HFFc6 (cell line): ENCODE measurements around the gene CTNND2. TPM values are rescaled to one million over a fixed set of nuclear protein-coding genes. Genes with fewer than 3 reads are reported as not detected.
"Not testable (repeated sequence)": the region's sequence is repeated elsewhere in the genome, so short reads cannot be mapped to it uniquely, and the experiment has no call there.

Experiments
- DNase-seq: peaks from one replicate; pipeline ENCODE4 v3.0.0-alpha.2; 2018
- H3K27ac Mint-ChIP-seq: 2 replicates; pipeline ENCODE4 v1.8.0; 2020; ENCODE audit warnings: mild to moderate bottlenecking, mixed read lengths
- H3K27me3 Mint-ChIP-seq: 2 replicates; pipeline ENCODE4 v1.8.0; 2021; ENCODE audit warnings: mild to moderate bottlenecking, moderate library complexity, mixed read lengths; ENCODE audit not compliant: insufficient read depth
- H3K36me3 Mint-ChIP-seq: 2 replicates; pipeline ENCODE4 v1.8.0; 2021; ENCODE audit warnings: low read depth, mixed read lengths
- H3K4me1 Mint-ChIP-seq: 2 replicates; pipeline ENCODE4 v1.8.0; 2020; ENCODE audit warnings: low read depth, mixed read lengths
- H3K4me3 Mint-ChIP-seq: 2 replicates; pipeline ENCODE4 v1.8.0; 2020; ENCODE audit warnings: mild to moderate bottlenecking, moderate library complexity, mixed read lengths
- H3K9me3 Mint-ChIP-seq: 2 replicates; pipeline ENCODE4 v1.8.0; 2020; ENCODE audit warnings: mild to moderate bottlenecking, mixed read lengths
- CTCF ChIP-seq: fragments of 200-600 bp; sonication (generic); IDR thresholded peaks from 2 replicates; pipeline ENCODE4 v1.5.0; 2021; ENCODE audit warnings: antibody characterized with exemption, mild to moderate bottlenecking
- total RNA-seq, 6 experiments: library from RNA; stranded (reverse); fragmentation: NEBNext Ultra II Directional; extraction: Animal tissue kit (Norgen Biotek cat#: 25700); gene quantifications; 2 replicates in 1 of 6; 3 replicates in 5 of 6; pipeline ENCODE4 v1.2.3, GENCODE V29; 2021

CTNND2 gene
- total RNA-seq, 6 experiments from 2014 or later: not detected

DNA sequence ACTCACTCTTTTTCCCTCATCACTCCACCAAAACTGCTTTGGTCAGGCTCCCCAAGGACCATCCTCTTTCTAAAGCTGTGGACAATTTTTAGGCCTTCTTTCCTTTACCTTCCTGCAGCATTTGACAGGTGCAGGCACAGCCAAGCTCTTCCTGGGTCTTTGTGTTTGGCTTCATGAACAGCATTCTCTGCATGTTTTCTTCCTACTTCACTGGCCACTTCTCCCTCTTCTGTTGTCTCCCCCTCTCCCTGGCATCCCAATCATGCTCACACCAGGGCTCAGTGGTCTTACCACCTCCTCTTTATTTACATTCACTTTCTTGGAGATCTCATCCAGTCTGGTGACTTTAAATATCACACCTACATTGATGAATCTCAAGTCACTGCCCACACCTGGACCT, 51.1 kb downstream of the CTNND2 start:
- peaks cover 21% of the 10 kb centered on the region; the same call in 1 of the 2 replicates for H3K9me3 Mint-ChIP-seq
- TF ChIP-seq CTCF: no peak
- H3K36me3 Mint-ChIP-seq: no peaks in the 10 kb centered on the region
- H3K4me3 Mint-ChIP-seq: no peak overlapping the region
- no peaks in the 10 kb centered on the region for H3K27me3 Mint-ChIP-seq
- no peak for DNase-seq
- H3K4me1 Mint-ChIP-seq: no peaks in the 10 kb centered on the region
- no peak overlapping the region for H3K27ac Mint-ChIP-seq

GRCh38 chr5:11852717-11853087, 51.5 kb downstream of the CTNND2 start:
- no peak overlapping the region for H3K4me3 Mint-ChIP-seq
- TF ChIP-seq CTCF: no peak
- H3K4me1 Mint-ChIP-seq: no peaks in the 10 kb centered on the region
- no peak overlapping the region for H3K27ac Mint-ChIP-seq
- H3K27me3 Mint-ChIP-seq: no peaks in the 10 kb centered on the region
- H3K9me3 Mint-ChIP-seq: peaks cover 21% of the 10 kb centered on the region; the same call in 1 of the 2 replicates
- H3K36me3 Mint-ChIP-seq: no peaks in the 10 kb centered on the region
- no peak for DNase-seq

DNA sequence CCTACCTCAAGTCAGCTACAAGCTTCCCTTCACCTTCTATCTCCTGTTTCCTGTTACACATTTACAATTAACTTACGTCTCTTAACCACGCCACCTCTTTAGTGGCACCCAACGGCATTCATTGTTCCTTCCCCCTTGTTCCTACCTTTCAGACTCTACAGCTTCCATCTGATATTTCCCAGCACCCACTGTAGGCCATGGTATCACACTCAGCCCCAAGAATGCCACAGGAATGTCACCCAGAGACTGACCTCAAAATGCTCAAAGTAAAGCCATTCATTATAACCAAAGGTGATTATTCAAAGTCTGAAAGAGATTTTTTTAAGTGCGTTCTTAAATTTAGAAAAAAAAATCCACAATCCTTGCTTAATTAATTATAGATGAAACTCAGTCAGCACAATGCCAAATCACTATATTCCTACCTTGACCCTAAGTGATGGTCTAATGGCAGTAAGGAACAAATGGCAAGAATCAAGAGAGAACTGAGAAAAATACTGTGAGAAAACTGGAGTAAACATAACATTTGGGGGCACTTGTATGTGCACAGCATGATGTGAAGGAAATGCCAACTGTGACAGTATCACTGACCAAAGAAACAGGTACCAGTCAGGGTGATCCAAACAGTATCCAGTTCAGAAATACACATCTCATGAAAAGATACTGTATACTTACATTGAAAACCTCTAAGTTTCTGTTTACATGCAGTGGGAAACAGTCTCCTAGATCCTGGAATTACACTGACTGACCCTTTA, 52.1 kb downstream of the CTNND2 start:
- Mint-ChIP-seq H3K4me3 (no peak overlapping the region), H3K9me3 (peaks cover 22% of the 10 kb centered on the region; the same call in 1 of the 2 replicates), H3K4me1 (no peaks in the 10 kb centered on the region), H3K27me3 (no peaks in the 10 kb centered on the region), H3K36me3 (no peaks in the 10 kb centered on the region), H3K27ac (no peak overlapping the region)
- no peak for TF ChIP-seq CTCF
- DNase-seq: no peak

DNA sequence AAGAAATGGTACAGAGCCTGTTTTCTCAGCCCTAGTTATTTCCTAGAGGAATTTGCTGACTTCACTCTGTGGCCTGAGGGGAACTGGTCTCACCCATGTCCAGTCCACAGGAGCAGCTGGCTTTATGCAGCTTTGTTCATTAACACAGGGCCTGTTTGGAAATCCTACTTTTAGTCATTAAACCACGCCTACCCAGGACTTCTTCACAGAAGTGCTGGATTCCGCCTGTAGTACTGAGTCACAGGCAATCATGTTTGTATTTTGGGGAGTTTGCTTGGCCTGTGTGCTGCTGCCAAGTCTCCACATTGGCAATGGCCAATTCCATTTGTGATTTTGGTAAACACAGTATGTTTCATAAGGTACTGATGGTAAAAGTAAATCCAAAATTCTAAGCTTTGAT, 52.8 kb downstream of the CTNND2 start:
- no peak overlapping the region for H3K4me3 Mint-ChIP-seq
- H3K9me3 Mint-ChIP-seq: peaks cover 24% of the 10 kb centered on the region; the same call in 1 of the 2 replicates
- H3K4me1 Mint-ChIP-seq: no peaks in the 10 kb centered on the region
- H3K27ac Mint-ChIP-seq: no peak overlapping the region
- DNase-seq: no peak
- no peak for TF ChIP-seq CTCF
- no peaks in the 10 kb centered on the region for H3K36me3 Mint-ChIP-seq
- H3K27me3 Mint-ChIP-seq: no peaks in the 10 kb centered on the region

DNA sequence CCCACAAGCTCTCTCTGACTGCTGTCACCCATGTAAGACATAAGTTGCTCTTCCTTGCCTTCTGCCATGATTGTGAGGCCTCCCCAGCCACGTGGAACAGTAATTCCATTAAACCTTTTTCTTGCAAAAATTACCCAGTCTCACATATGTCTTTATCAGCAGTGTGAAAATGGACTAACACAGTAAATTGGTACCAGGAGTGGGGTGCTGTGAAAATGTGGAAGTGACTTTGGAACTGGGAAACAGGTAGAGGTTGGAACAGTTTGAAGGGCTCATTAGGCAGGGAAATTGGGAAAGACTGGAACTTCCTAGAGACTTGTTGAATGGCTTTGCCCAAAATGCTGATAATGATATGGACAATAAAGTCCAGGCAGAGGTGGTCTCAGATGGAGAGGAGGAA, 75.7 kb downstream of the CTNND2 start:
- peaks cover 50% of the 10 kb centered on the region for H3K9me3 Mint-ChIP-seq
- DNase-seq, H3K4me3 Mint-ChIP-seq, H3K36me3 Mint-ChIP-seq, H3K4me1 Mint-ChIP-seq, H3K27me3 Mint-ChIP-seq, H3K27ac Mint-ChIP-seq: not testable (repeated sequence)

DNA sequence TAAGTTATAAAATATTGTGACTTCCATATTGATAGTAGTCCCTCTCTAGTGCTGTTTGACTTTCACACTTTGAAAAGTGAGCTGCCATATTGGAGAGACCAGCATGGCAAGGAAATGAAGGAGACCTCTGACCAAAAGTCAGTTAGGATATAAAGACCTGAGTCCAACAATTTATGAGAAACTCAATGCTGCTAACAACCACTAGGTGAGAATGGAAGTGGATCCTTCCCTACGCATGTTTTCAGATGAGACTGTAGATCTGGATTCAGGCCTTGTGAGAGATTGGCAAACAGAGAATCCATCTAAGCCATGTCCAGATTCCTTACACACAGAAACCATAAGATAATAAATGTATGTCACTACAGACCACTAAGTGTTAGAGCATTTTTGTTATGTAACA, 81.6 kb downstream of the CTNND2 start:
- no peak for TF ChIP-seq CTCF
- no peaks in the 10 kb centered on the region for H3K4me1 Mint-ChIP-seq

More for the DNA sequence above, 81.6 kb downstream of the CTNND2 start:
- no peak for DNase-seq
- Mint-ChIP-seq H3K9me3 (peaks cover 28% of the 10 kb centered on the region), H3K36me3 (no peaks in the 10 kb centered on the region), H3K4me3 (no peak overlapping the region), H3K27ac (no peak overlapping the region), H3K27me3 (no peaks in the 10 kb centered on the region)
